ENCODE results near the gene HGS.
A peak's percentile ranks its signal among the peaks of the same experiment; 100 is the strongest.

Gene HGS

DNA sequence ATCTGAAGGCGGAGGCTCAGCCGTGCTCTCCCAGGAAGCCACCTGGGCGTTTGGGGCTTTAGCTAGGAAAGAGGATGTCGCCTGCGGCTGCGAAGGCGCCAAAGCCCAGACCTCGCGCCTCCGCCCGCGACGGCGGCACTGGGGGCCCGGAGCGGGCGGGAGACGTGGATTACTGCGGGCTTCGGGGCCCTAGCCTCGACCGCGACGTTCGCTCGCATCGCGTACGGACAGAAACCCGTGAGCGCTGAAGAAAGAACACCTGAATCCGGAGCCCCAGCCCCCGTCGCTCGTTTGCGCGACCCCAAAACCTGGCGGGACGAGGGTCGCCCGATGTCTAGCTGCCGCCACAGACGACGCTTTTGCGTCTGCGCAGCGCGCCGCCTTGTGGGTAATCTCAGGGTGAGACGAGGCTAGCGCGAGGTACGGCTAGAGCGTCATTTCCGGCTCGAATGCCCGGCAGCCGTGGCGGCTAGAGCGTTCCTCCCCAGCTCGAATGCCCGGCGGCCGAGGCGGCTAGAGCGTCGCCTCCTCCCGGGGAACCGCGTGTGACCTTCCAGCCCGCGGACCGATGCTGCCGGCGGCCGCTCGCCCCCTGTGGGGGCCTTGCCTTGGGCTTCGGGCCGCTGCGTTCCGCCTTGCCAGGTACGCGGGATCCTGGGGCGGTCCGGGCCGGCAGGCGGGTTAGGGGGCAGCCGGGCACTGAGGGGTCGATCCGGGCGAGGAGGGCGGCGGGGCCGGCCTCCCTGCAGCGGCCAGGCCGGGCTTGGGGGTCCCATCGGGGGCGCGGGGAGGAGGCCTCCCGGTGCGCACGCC, 19.3 kb downstream of the HGS start, which contains the start of gene MRPL12:
TSS of gene MRPL12 (plus strand) at position 434 of the 813 bp plus-strand sequence. CDS start at position 569, 135 bp downstream.
- peaks cover 22% of the 10 kb centered on the region for H3K4me1 ChIP-seq (ENCODE audit: control insufficient read depth, insufficient read depth, low read length)
- H3K36me3 ChIP-seq (ENCODE audit: control insufficient read depth, insufficient read depth, low read length): peaks cover 5% of the 10 kb centered on the region
- peak within 1 kb of the TSS; percentile 90 for H3K4me3 ChIP-seq (ENCODE audit: low read length)
- peak within 1 kb of the TSS; percentile 96 for H3K9ac ChIP-seq (ENCODE audit: low read length)
- H3K9me3 ChIP-seq (ENCODE audit: control insufficient read depth, low read length): no peaks in the 10 kb centered on the region
- H3K27me3 ChIP-seq (ENCODE audit: control insufficient read depth, insufficient read depth, low read length): no peaks in the 10 kb centered on the region

DNA sequence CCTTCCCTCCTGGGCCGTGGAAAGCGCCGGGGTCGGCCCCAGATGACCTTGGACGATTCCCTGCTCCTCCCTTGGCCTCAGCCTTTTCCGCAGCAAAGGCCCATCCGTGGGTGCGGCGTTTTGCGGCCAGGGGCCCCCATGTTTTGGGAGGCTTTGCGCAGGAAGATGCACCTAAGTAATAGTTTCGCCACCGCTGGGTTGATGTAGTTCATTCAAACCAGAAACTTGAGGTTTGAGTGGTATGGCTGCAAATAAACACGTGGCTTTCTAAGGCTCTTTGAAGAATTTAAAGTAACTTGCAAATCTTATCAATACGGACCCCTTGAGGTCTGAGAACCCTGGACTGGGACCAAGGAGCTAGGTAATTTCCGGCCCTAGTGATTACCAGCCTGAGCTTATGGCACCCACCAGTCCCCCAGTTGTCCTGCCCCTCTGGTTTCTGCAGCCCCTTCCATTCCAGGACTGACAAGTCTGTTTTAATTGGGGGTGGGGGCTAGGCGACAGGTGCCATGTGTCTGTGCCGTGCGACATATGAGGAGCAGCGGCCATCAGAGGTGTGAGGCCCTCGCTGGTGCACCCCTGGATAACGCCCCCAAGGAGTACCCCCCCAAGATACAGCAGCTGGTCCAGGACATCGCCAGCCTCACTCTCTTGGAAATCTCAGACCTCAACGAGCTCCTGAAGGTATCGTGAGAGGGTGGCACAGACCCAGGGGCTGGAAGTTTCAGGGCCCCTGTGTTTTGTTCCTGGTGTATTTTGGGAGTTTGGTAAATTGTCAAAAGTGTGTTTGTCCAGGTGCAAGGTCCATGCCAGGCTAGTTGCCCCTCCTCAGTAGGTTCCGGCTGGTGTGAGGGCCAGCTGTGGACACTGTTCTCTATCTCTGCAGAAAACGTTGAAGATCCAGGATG, 20.2 kb downstream of the HGS start:
- H3K27me3 ChIP-seq (ENCODE audit: control insufficient read depth, insufficient read depth, low read length): no peaks in the 10 kb centered on the region
- peaks cover 5% of the 10 kb centered on the region for H3K36me3 ChIP-seq (ENCODE audit: control insufficient read depth, insufficient read depth, low read length)
- peaks cover 22% of the 10 kb centered on the region for H3K4me1 ChIP-seq (ENCODE audit: control insufficient read depth, insufficient read depth, low read length)
- H3K9me3 ChIP-seq (ENCODE audit: control insufficient read depth, low read length): no peaks in the 10 kb centered on the region
- peak overlapping the region; percentile 90 for H3K4me3 ChIP-seq (ENCODE audit: low read length)
- H3K9ac ChIP-seq (ENCODE audit: low read length): peak overlapping the region; percentile 96

DNA sequence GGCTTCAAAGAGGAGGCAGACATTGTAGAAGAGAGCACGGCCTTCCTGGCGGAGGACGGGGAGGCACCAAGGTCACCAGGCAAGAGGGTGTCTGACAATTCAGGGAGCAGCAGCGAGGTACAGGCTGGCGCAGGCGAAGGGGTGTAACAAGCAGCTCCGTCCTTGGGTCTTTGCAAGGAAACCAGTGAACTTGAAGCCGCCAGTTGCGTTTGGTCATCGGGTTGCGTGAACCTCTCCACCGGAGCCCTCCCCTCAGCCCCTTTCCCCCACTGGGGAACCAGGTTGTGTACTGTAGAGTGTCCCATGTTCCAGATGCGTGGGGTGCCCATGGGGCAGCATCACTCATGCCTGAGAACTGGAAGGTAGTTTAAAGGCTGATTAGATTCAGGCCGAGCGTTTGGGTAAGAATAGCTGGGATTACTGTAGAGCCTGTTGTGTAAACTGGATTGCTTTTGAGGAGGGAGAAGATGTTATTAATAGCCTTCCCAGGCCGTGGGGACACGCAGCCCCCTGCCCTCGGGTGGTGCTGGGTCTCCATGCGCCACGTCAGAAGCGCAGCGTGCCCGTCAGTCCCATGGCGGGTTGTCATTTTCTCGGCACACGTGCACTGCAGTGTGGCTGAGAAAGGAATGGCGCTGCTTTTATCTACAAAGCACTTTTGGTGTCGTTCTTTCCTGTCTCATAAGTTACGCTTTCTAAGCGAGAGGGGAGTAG, 21.9 kb downstream of the HGS start:
- peaks cover 5% of the 10 kb centered on the region for H3K36me3 ChIP-seq (ENCODE audit: control insufficient read depth, insufficient read depth, low read length)
- no peaks in the 10 kb centered on the region for H3K27me3 ChIP-seq (ENCODE audit: control insufficient read depth, insufficient read depth, low read length)
- H3K4me3 ChIP-seq (ENCODE audit: low read length): no peak overlapping the region
- no peaks in the 10 kb centered on the region for H3K9me3 ChIP-seq (ENCODE audit: control insufficient read depth, low read length)
- peaks cover 32% of the 10 kb centered on the region for H3K4me1 ChIP-seq (ENCODE audit: control insufficient read depth, insufficient read depth, low read length)
- H3K9ac ChIP-seq (ENCODE audit: low read length): no peak overlapping the region

DNA sequence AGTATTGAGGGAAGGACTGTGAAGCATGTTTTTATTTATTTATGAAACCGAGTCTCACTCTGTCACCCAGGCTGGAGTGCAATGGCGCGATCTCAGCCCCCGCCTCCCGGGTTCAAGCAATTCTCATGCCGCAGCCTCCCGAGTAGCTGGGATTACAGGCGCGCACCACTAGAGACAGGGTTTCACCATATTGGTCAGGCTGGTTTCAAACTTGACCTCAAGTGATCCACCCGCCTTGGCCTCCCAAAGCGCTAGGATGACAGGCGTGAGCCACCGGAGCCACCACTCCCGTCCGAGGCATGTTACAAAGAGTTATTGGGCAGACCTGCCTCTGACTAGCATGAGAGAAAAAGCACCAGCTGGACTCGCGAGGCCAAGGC, 22.4 kb downstream of the HGS start:
- Histone ChIP-seq H3K36me3 (ENCODE audit: control insufficient read depth, insufficient read depth, low read length) (peaks cover 5% of the 10 kb centered on the region), H3K9ac (ENCODE audit: low read length) (no peak overlapping the region)

DNA sequence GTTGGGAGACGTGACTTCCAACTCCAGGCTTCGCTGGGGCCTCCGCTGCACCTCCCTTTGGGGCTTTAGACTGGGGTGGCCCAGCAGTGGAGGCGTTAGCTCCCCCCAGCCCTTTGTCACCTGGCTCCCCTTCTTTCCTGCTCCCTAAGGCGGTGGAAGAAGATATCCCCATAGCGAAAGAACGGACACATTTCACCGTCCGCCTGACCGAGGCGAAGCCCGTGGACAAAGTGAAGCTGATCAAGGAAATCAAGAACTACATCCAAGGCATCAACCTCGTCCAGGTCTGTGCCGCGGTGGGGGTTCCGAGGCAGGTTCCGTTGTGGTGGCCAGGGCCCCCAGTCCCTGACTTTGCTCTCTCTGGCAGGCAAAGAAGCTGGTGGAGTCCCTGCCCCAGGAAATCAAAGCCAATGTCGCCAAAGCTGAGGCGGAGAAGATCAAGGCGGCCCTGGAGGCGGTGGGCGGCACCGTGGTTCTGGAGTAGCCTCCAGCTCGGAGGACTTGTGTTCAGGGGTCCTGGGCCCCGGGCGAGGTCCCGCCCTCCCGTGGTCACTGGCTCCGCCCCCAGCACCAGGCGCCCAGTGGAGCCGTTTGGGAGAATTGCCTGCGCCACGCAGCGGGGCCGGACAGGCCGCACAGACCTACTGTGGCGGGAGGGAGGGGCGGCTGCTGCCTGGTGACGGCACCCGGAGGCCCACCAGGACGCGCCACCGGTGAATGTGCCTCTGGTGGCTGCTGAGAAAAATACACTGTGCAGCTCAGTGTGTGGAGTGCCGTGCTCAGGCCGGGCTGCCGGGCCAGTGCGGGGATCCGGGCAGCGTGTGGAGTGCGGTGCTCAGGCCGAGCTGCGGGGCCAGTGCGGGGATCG, 23.2 kb downstream of the HGS start:
- no peak overlapping the region for H3K4me3 ChIP-seq (ENCODE audit: low read length)
- H3K9me3 ChIP-seq (ENCODE audit: control insufficient read depth, low read length): no peaks in the 10 kb centered on the region
- peaks cover 5% of the 10 kb centered on the region for H3K36me3 ChIP-seq (ENCODE audit: control insufficient read depth, insufficient read depth, low read length)
- no peaks in the 10 kb centered on the region for H3K27me3 ChIP-seq (ENCODE audit: control insufficient read depth, insufficient read depth, low read length)
- H3K9ac ChIP-seq (ENCODE audit: low read length): no peak overlapping the region
- peaks cover 34% of the 10 kb centered on the region for H3K4me1 ChIP-seq (ENCODE audit: control insufficient read depth, insufficient read depth, low read length)

More for the DNA sequence above, 22.4 kb downstream of the HGS start:
- Histone ChIP-seq H3K4me3 (ENCODE audit: low read length) (no peak overlapping the region), H3K9me3 (ENCODE audit: control insufficient read depth, low read length) (no peaks in the 10 kb centered on the region), H3K4me1 (ENCODE audit: control insufficient read depth, insufficient read depth, low read length) (peaks cover 37% of the 10 kb centered on the region), H3K27me3 (ENCODE audit: control insufficient read depth, insufficient read depth, low read length) (no peaks in the 10 kb centered on the region)

DNA sequence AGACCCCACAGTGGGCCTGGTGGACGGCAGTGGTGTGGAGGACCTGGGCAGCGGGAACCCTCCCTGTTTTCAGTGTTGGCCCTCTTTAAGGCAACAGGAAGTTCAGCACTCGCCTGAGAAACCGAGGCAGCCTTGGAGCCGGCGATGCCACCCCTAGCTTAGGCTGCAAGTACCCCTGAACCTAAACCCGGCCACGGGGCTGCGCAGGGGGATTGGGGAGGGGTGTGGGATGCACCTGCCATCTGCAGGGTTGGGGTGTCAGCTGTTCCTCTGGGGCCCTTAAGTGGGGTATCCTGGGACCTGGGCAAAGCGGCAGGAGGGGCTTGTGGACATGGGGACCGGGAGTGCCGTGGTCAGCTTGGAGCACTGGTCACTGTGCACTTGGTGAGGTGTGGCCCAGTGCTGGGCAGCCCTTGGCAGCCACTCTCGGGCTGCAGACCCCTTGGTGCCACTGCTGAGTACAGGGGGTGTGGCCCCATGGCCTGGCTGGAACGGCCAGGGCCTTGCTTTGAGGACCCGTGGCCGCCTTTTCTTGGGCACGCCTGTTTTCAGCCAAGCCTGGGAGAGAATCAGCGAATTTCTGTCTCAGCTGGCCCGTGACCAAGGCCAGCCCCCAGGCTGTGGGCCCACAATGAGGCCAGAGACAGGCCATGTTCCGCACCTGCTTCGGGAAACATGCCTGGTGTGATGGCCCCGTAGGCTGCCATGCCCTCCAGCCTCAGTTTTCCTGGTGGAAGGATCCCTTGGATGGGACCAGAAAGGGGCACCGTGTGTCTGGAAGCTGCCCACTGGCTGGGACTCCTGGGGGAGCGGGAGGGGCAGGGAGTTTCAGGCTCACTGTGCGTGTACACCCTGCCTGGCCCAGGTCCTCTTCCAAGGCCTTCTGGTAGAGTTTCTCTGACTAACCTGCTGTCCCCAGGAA, 24.2 kb downstream of the HGS start:
- H3K36me3 ChIP-seq (ENCODE audit: control insufficient read depth, insufficient read depth, low read length): peaks cover 5% of the 10 kb centered on the region

DNA sequence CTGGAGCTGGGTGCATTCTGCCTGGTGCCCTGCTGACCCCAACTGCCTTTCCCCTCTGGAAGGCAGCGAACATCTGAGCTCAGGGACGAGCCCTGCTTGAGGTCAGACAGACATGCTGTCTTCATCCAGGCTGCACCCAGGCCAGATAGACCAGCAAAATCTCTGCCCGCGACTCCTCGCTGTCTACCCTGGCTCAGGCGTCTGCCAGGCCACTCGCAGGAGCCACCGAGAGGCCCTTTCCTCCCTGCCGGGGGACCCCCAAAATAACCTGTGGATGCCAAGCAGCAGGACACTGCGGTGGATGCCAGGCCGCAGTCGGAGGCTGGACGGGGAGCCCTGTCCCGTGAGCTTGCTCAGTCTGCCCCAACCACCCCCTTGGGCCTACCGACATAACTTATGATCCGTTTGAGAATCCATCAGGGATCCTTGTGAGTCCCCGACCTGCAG, 25.0 kb downstream of the HGS start:
- no peak overlapping the region for H3K4me3 ChIP-seq (ENCODE audit: low read length)
- no peak overlapping the region for H3K9ac ChIP-seq (ENCODE audit: low read length)
- peaks cover 41% of the 10 kb centered on the region for H3K4me1 ChIP-seq (ENCODE audit: control insufficient read depth, insufficient read depth, low read length)
- peaks cover 5% of the 10 kb centered on the region for H3K36me3 ChIP-seq (ENCODE audit: control insufficient read depth, insufficient read depth, low read length)
- no peaks in the 10 kb centered on the region for H3K9me3 ChIP-seq (ENCODE audit: control insufficient read depth, low read length)
- no peaks in the 10 kb centered on the region for H3K27me3 ChIP-seq (ENCODE audit: control insufficient read depth, insufficient read depth, low read length)

More for the DNA sequence above, 24.2 kb downstream of the HGS start:
- Histone ChIP-seq H3K27me3 (ENCODE audit: control insufficient read depth, insufficient read depth, low read length) (no peaks in the 10 kb centered on the region), H3K4me1 (ENCODE audit: control insufficient read depth, insufficient read depth, low read length) (peaks cover 35% of the 10 kb centered on the region), H3K9ac (ENCODE audit: low read length) (no peak overlapping the region), H3K4me3 (ENCODE audit: low read length) (no peak overlapping the region), H3K9me3 (ENCODE audit: control insufficient read depth, low read length) (no peaks in the 10 kb centered on the region)

DNA sequence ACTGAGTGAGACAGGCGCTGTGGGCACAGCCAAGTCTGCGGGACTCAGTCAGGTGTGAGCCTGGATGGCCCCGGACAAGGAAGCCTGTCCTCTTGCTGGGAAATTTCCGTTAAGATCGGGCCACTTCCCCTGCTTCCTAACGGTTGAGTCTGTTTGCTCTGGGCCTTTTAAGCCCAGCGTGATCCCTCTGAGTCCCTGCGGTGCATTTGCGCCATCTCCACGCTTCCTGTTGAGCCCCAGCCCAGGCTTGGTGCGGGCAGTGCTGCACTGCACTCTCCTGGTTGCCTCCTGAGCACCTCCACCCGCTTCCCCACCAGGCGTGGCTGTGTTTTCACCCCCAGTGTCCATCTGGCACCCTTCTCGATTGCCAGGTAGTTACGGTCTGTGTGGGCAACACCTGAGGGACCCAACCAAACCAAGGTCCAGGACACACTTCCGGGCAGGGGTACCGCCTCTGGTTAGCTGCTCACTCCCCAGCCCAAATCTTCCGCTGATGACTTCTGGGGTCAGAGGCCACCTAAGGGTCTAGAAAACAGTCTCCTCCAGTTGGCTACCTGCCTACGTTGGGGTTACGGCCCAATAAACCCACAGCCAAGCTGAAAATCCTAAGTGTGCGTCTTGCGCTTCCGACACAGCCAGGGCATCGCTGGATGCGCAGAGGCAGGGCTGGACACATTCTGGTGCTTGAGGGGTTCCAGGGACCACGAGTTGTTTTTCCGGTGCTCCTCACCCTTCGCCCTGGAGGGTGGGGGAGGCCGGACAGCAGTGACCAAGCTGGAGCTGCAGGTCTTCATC, 26.9 kb downstream of the HGS start:
- Histone ChIP-seq H3K4me3 (ENCODE audit: low read length) (no peak overlapping the region), H3K9me3 (ENCODE audit: control insufficient read depth, low read length) (no peaks in the 10 kb centered on the region), H3K9ac (ENCODE audit: low read length) (peak overlapping the region; percentile 53), H3K4me1 (ENCODE audit: control insufficient read depth, insufficient read depth, low read length) (peaks cover 41% of the 10 kb centered on the region), H3K27me3 (ENCODE audit: control insufficient read depth, insufficient read depth, low read length) (no peaks in the 10 kb centered on the region), H3K36me3 (ENCODE audit: control insufficient read depth, insufficient read depth, low read length) (peaks cover 3% of the 10 kb centered on the region)

DNA sequence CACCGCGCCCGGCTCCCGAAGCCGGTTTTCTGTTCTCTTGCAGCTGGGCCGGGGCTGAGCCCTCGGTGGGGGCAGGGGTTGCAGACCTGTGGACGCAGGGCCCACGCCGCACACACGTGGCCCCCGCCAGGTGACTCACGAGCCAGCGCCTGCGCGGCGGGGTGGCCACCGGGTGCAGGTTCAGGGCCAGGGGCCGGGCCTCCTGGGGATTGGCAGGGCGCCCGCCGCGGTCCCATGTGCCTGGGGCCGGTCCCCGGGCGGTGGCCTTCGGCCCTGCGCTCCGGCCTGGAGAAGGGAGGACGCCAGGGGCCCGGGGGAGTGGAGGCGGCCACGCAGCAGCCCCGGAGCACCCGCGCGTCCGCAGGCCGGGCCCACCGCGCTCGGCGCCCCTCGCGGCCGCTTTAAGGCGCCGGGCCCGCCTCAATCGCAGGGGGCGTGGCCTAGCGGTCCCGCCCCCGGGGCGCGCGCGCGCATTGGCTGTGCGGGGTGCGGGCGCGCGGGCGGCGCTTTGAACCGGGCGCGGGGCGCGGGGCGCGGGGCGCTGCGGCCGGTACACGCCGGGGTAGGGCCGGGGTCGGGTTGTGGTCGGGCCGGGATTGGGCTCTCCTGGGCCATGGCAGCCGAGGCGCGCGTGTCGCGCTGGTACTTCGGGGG, 28.1 kb downstream of the HGS start, which contains the start of gene SLC25A10:
TSS of gene SLC25A10 (plus strand) at position 471 of the 654 bp plus-strand sequence. CDS start at position 614, 143 bp downstream.
- no peaks in the 10 kb centered on the region for H3K9me3 ChIP-seq (ENCODE audit: control insufficient read depth, low read length)
- peak within 1 kb of the TSS; percentile 58 for H3K4me3 ChIP-seq (ENCODE audit: low read length)
- peak within 1 kb of the TSS; percentile 72 for H3K9ac ChIP-seq (ENCODE audit: low read length)
- H3K4me1 ChIP-seq (ENCODE audit: control insufficient read depth, insufficient read depth, low read length): peaks cover 41% of the 10 kb centered on the region
- H3K36me3 ChIP-seq (ENCODE audit: control insufficient read depth, insufficient read depth, low read length): no peaks in the 10 kb centered on the region
- no peaks in the 10 kb centered on the region for H3K27me3 ChIP-seq (ENCODE audit: control insufficient read depth, insufficient read depth, low read length)
